Calu3 (cell line): ENCODE measurements around the gene SIM2. TPM values are rescaled to one million over a fixed set of nuclear protein-coding genes. Genes with fewer than 3 reads are reported as not detected.

Experiments used
- BruUV-seq: library from RNA; stranded (reverse); fragments of 400-500 nt; replicated peaks from 2 replicates; lab custom pipeline; 2021; lab: Mats Ljungman, UMichigan
- CTCF ChIA-PET: fragments of 300-600 bp; sonication (Branson Sonifier 250); formaldehyde crosslinking; loops from one replicate; lab custom pipeline; 2022; ENCODE audit warnings: antibody characterized with exemption; lab: Charles Lee
- DNase-seq: peaks from one replicate; pipeline ENCODE4 v3.0.0; 2022
- H3K27ac Mint-ChIP-seq: one replicate; pipeline ENCODE4 v1.8.0; 2022; ENCODE audit warnings: mixed read lengths; ENCODE audit not compliant: unreplicated experiment
- H3K27me3 Mint-ChIP-seq: one replicate; pipeline ENCODE4 v1.8.0; 2022; ENCODE audit warnings: mixed read lengths; ENCODE audit not compliant: unreplicated experiment
- H3K36me3 Mint-ChIP-seq: one replicate; pipeline ENCODE4 v1.8.0; 2022; ENCODE audit warnings: mild to moderate bottlenecking, moderate library complexity, mixed read lengths; ENCODE audit not compliant: insufficient read depth, unreplicated experiment
- H3K4me1 Mint-ChIP-seq: one replicate; pipeline ENCODE4 v1.8.0; 2022; ENCODE audit warnings: mild to moderate bottlenecking, low read depth, mixed read lengths; ENCODE audit not compliant: unreplicated experiment
- H3K4me3 Mint-ChIP-seq: one replicate; pipeline ENCODE4 v1.8.0; 2022; ENCODE audit warnings: mild to moderate bottlenecking, low read depth, moderate library complexity, mixed read lengths; ENCODE audit not compliant: unreplicated experiment
- H3K9me3 Mint-ChIP-seq: one replicate; pipeline ENCODE4 v1.8.0; 2022; ENCODE audit warnings: low read depth, mixed read lengths; ENCODE audit not compliant: unreplicated experiment
- CTCF ChIP-seq: fragments of 200-600 bp; IDR thresholded peaks from one replicate; pipeline ENCODE4 v1.8.0; 2022; ENCODE audit warnings: antibody characterized with exemption; ENCODE audit not compliant: unreplicated experiment
- intact Hi-C: fragments of 100-400 bp; cut with micrococcal nuclease; formaldehyde crosslinking; loops from one replicate; pipeline ENCODE4 v1.10.0; 2022; ENCODE audit not compliant: unreplicated experiment
- total RNA-seq: library from RNA; stranded (reverse); gene quantifications from 2 replicates; pipeline ENCODE4 v1.2.3, GENCODE V29; 2022

SIM2 gene
- total RNA-seq, 1 experiment from 2014 or later: 15.4 TPM

- DNase-seq: no peak
- Mint-ChIP-seq H3K4me1 (no peaks in the 10 kb centered on the region), H3K36me3 (peaks cover 8% of the 10 kb centered on the region), H3K9me3 (no peaks in the 10 kb centered on the region), H3K27me3 (no peaks in the 10 kb centered on the region), H3K27ac (no peak overlapping the region), H3K4me3 (no peak overlapping the region)
- intact Hi-C loops: no loop called here
- no TSS peak for BruUV-seq
- TF ChIP-seq CTCF: no peak
- CTCF ChIA-PET: no interaction called here
These were observed 10.3 kb downstream of the SIM2 start for GRCh38 chr21:36709030-36709867.

- Mint-ChIP-seq H3K27me3 (no peaks in the 10 kb centered on the region), H3K9me3 (no peaks in the 10 kb centered on the region), H3K36me3 (peaks cover 8% of the 10 kb centered on the region), H3K4me3 (no peak overlapping the region), H3K4me1 (no peaks in the 10 kb centered on the region), H3K27ac (no peak overlapping the region)
- no TSS peak for BruUV-seq
- no peak for TF ChIP-seq CTCF
- CTCF ChIA-PET: no interaction called here
- intact Hi-C loops: no loop called here
- no peak for DNase-seq
These were observed 11.2 kb downstream of the SIM2 start for GRCh38 chr21:36709868-36710728.

GRCh38 chr21:36710729-36711048 lies 11.8 kb downstream of the SIM2 start:
- no peak for DNase-seq
- no peak for TF ChIP-seq CTCF
- H3K27me3 Mint-ChIP-seq: no peaks in the 10 kb centered on the region
- no peak overlapping the region for H3K27ac Mint-ChIP-seq
- no peaks in the 10 kb centered on the region for H3K9me3 Mint-ChIP-seq
- no peak overlapping the region for H3K4me3 Mint-ChIP-seq
- CTCF ChIA-PET: no interaction called here
- H3K36me3 Mint-ChIP-seq: peaks cover 8% of the 10 kb centered on the region
- intact Hi-C loops: no loop called here
- BruUV-seq: no TSS peak
- H3K4me1 Mint-ChIP-seq: no peaks in the 10 kb centered on the region

GRCh38 chr21:36713746-36714145 lies 14.8 kb downstream of the SIM2 start:
- Mint-ChIP-seq H3K4me3 (no peak overlapping the region), H3K27ac (no peak overlapping the region), H3K36me3 (peaks cover 14% of the 10 kb centered on the region), H3K4me1 (peaks cover 4% of the 10 kb centered on the region), H3K9me3 (no peaks in the 10 kb centered on the region), H3K27me3 (no peaks in the 10 kb centered on the region)
- TF ChIP-seq CTCF: no peak
- DNase-seq: no peak
- BruUV-seq: no TSS peak
- CTCF ChIA-PET: no interaction called here
- intact Hi-C loops: no loop called here
